Ishikawa (cell line): ENCODE data around the gene ARHGAP42.

Source experiments
- CEBPB ChIP-seq: IDR thresholded peaks from 2 replicates; pipeline ENCODE4 v1.6.1; 2012
- CREB1 ChIP-seq: IDR thresholded peaks from 2 replicates; pipeline ENCODE4 v1.6.1; 2012; ENCODE audit warnings: low read depth
- EGR1 ChIP-seq: IDR thresholded peaks from 2 replicates; pipeline ENCODE4 v1.6.1; 2012
- EP300 ChIP-seq: IDR thresholded peaks from 2 replicates; pipeline ENCODE4 v1.6.1; 2012; ENCODE audit warnings: borderline replicate concordance
- FOXM1 ChIP-seq: IDR thresholded peaks from 2 replicates; pipeline ENCODE4 v1.6.1; 2012; ENCODE audit warnings: low read depth, borderline replicate concordance
- MAX ChIP-seq: IDR thresholded peaks from 2 replicates; pipeline ENCODE4 v1.6.1; 2012
- NFIC ChIP-seq: IDR thresholded peaks from 2 replicates; pipeline ENCODE4 v1.6.1; 2012
- RAD21 ChIP-seq: IDR thresholded peaks from 2 replicates; pipeline ENCODE4 v1.6.1; 2012; ENCODE audit warnings: low read depth
- REST ChIP-seq: IDR thresholded peaks from 2 replicates; pipeline ENCODE4 v1.6.1; 2012; ENCODE audit warnings: low read depth, mild to moderate bottlenecking
- TAF1 ChIP-seq: IDR thresholded peaks from 2 replicates; pipeline ENCODE4 v1.6.1; 2012; ENCODE audit warnings: low read depth, mild to moderate bottlenecking
- TCF12 ChIP-seq: IDR thresholded peaks from 2 replicates; pipeline ENCODE4 v1.6.1; 2012; ENCODE audit warnings: low read depth
- TEAD4 ChIP-seq: IDR thresholded peaks from 2 replicates; pipeline ENCODE4 v1.6.1; 2012
- USF1 ChIP-seq: IDR thresholded peaks from 2 replicates; pipeline ENCODE4 v1.6.1; 2012
- YY1 ChIP-seq: IDR thresholded peaks from 2 replicates; pipeline ENCODE4 v1.6.1; 2012; ENCODE audit warnings: low read depth
- ZBTB7A ChIP-seq: IDR thresholded peaks from 2 replicates; pipeline ENCODE4 v1.6.1; 2012; ENCODE audit warnings: low read depth

The ARHGAP42 gene

GRCh38 chr11:100882957-100883356 lies 195.9 kb downstream of the ARHGAP42 start:
- no peak for TF ChIP-seq TEAD4
- no peak for TF ChIP-seq FOXM1
- TF ChIP-seq EP300 = no peak
- no peak for TF ChIP-seq TCF12
- TF ChIP-seq CEBPB = no peak
- TF ChIP-seq MAX = no peak
- TF ChIP-seq REST = no peak
- no peak for TF ChIP-seq NFIC

- no peak for TF ChIP-seq FOXM1
- no peak for TF ChIP-seq TEAD4
- no peak for TF ChIP-seq CEBPB
- no peak for TF ChIP-seq CREB1
- no peak for TF ChIP-seq NFIC
- no peak for TF ChIP-seq TAF1
- no peak for TF ChIP-seq RAD21
Measured at GRCh38 chr11:100883830-100884229, 196.7 kb downstream of the ARHGAP42 start.

- no peak for TF ChIP-seq EP300
Measured at GRCh38 chr11:100887659-100888058, 200.6 kb downstream of the ARHGAP42 start.

- TF ChIP-seq CREB1 (no peak), EP300 (no peak), MAX (no peak), FOXM1 (no peak), TCF12 (no peak), RAD21 (no peak), TEAD4 (no peak)
Measured at GRCh38 chr11:100888836-100889235, 201.7 kb downstream of the ARHGAP42 start.

- TF ChIP-seq NFIC (no peak), ZBTB7A (no peak), MAX (no peak), CEBPB (no peak), FOXM1 (no peak), YY1 (no peak), TEAD4 (no peak), REST (no peak), RAD21 (no peak), TCF12 (no peak), CREB1 (no peak), USF1 (no peak), EGR1 (no peak), TAF1 (no peak), EP300 (no peak)
Measured at GRCh38 chr11:100889758-100890157, 202.7 kb downstream of the ARHGAP42 start.

GRCh38 chr11:100890789-100891188 lies 203.7 kb downstream of the ARHGAP42 start:
- TF ChIP-seq CEBPB = no peak
- no peak for TF ChIP-seq EP300
- TF ChIP-seq RAD21 = no peak

- TF ChIP-seq ZBTB7A (no peak), NFIC (no peak), EGR1 (no peak), EP300 (no peak), TCF12 (no peak), YY1 (no peak), TEAD4 (no peak), CEBPB (no peak), REST (no peak), RAD21 (no peak), TAF1 (no peak), MAX (no peak), USF1 (no peak), FOXM1 (no peak), CREB1 (no peak)
Measured at GRCh38 chr11:100892886-100893285, 205.8 kb downstream of the ARHGAP42 start.
